ENCODE measurements around the gene CA6. TPM values are rescaled to one million over a fixed set of nuclear protein-coding genes. Genes with fewer than 3 reads are reported as not detected.

The CA6 gene
- polyA plus RNA-seq, 2 of the 4 experiments (the other 2 are of a cell fraction), result not detected

DNA sequence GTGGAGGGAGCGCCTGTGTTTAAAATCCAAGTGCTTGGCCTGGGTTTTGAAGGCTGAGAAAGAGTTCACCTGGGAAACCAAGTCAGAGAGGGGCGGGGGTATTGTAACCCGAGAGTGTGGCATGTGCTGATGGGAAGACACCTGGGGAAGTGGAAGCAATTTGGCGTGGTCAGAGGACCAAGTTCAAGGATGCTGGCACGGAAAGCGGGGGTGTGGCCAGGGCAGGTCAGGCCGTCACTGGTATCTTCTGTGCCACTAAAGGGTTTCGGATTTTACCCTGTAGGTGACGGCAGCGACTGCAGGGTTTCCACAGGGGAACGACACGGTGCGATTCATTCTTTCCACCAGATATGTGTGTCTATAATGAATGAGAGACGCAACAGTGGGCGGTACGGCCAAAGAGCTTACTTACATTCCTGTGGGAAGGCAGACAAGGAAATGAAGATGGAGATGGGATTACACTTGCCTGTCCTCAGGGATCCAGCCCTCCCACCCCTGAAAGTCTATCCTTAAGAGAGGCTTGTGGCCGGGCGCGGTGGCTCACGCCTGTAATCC, 31.3 kb downstream of the CA6 start:
- FAIRE-seq, result no peak
- ChIA-PET POLR2A (interaction anchor here (0.6 kb wide), 1 partner anchor 159 kb away, joined by 4 read pairs; the partner anchor contains the start of gene RERE), CTCF (interaction anchor here (0.6 to 1.3 kb wide), 3 partner anchors 11 to 84 kb away, joined by 3 to 4 read pairs (median 3); no protein-coding TSS in a partner anchor)
- Histone ChIP-seq H3K27ac (no peak overlapping the region), H3K4me2 (no peak overlapping the region), H3K4me1 (no peaks in the 10 kb centered on the region), H3K9me3 (no peaks in the 10 kb centered on the region), H3K4me3 (no peak overlapping the region)
- TF ChIP-seq ESRRA (IDR thresholded peaks at IDR 0.05; ENCODE audit: borderline replicate concordance, low read length) (no peak), KDM1A (IDR thresholded peaks at IDR 0.05; ENCODE audit: low read depth) (no peak), GATA3 (IDR thresholded peaks at IDR 0.05; ENCODE audit: borderline replicate concordance) (no peak), HMGXB4 (CRISPR knock-in tag; IDR thresholded peaks at IDR 0.05; ENCODE audit: borderline replicate concordance) (no peak), HEYL (CRISPR knock-in tag; IDR thresholded peaks at IDR 0.05) (no peak), NPAS2 (CRISPR knock-in tag; IDR thresholded peaks at IDR 0.05; ENCODE audit: borderline replicate concordance) (no peak), ZNF302 (CRISPR knock-in tag; IDR thresholded peaks at IDR 0.05) (no peak), EHF (CRISPR knock-in tag; IDR thresholded peaks at IDR 0.05) (no peak)
- WGBS (ENCODE audit: missing lambda C conversion rate), result 91% methylated on average over 20 of the region's 20 CpGs
- no peak for ATAC-seq
- DNase-seq (ENCODE audit: low read depth in 1 of 2, low spot score in 1 of 2), result no peak

- no peak for ATAC-seq
Observed at GRCh38 chr1:8980656-8981055, 35.0 kb downstream of the CA6 start.

GRCh38 chr1:8981169-8981568, 35.5 kb downstream of the CA6 start:
- POLR2A ChIA-PET, result no interaction called here
- no peak for DNase-seq (ENCODE audit: low read depth in 1 of 2, low spot score in 1 of 2)
- 34% methylated on average over 2 of the region's 2 CpGs for WGBS (ENCODE audit: missing lambda C conversion rate)
- CTCF ChIA-PET, result no interaction called here
- Histone ChIP-seq H3K4me2 (no peak overlapping the region), H3K27ac (no peak overlapping the region), H3K4me3 (no peak overlapping the region), H3K4me1 (peaks cover 14% of the 10 kb centered on the region), H3K9me3 (no peaks in the 10 kb centered on the region)
- no peak for TF ChIP-seq JUN (IDR thresholded peaks at IDR 0.05)
- TF ChIP-seq GATA3 (IDR thresholded peaks at IDR 0.05; ENCODE audit: borderline replicate concordance), result no peak
- TF ChIP-seq MAFK (IDR thresholded peaks at IDR 0.05; ENCODE audit: partially characterized antibody), result no peak
- ATAC-seq, result no peak
- no peak for FAIRE-seq

More at GRCh38 chr1:8980656-8981055, 35.0 kb downstream of the CA6 start:
- 65% methylated on average over 3 of the region's 3 CpGs for WGBS (ENCODE audit: missing lambda C conversion rate)
- FAIRE-seq (no peak), DNase-seq (ENCODE audit: low read depth in 1 of 2, low spot score in 1 of 2) (no peak)
- CTCF ChIA-PET, result no interaction called here
- H3K4me2 ChIP-seq, result no peak overlapping the region
- TF ChIP-seq MYC (IDR thresholded peaks at IDR 0.05; ENCODE audit: borderline replicate concordance, low read length), result no peak
- TF ChIP-seq ELK1 (IDR thresholded peaks at IDR 0.05; ENCODE audit: low read depth, low read length), result no peak
- no peak for TF ChIP-seq HOXB13 (CRISPR knock-in tag; IDR thresholded peaks at IDR 0.05; ENCODE audit: low read depth)
- TF ChIP-seq FOSB (CRISPR knock-in tag; IDR thresholded peaks at IDR 0.05), result no peak
- TF ChIP-seq RARB (CRISPR knock-in tag; IDR thresholded peaks at IDR 0.05), result no peak
- no peak for TF ChIP-seq CHD2 (IDR thresholded peaks at IDR 0.05; ENCODE audit: low read length, partially characterized antibody)
- TF ChIP-seq FOXS1 (CRISPR knock-in tag; IDR thresholded peaks at IDR 0.05), result no peak
- TF ChIP-seq EP300 (IDR thresholded peaks at IDR 0.05), result no peak
- no peaks in the 10 kb centered on the region for H3K9me3 ChIP-seq
- peaks cover 10% of the 10 kb centered on the region for H3K4me1 ChIP-seq
- no peak overlapping the region for H3K4me3 ChIP-seq
- no peak overlapping the region for H3K27ac ChIP-seq
- POLR2A ChIA-PET, result no interaction called here

Measured in A549 (cell line).